Ectodermal cell (in vitro differentiated cells): ENCODE data around the gene CDH22. TPM values are rescaled to one million over a fixed set of nuclear protein-coding genes. Genes with fewer than 3 reads are reported as not detected.

Experiments
- H3K27ac ChIP-seq: 2 replicates; pipeline ENCODE4 v1.7.0; 2013; ENCODE audit warnings: mild to moderate bottlenecking, low read depth, low read length; ENCODE audit not compliant: insufficient read depth, poor library complexity, severe bottlenecking
- H3K27me3 ChIP-seq: 2 replicates; pipeline ENCODE4 v1.7.0; 2013; ENCODE audit warnings: mild to moderate bottlenecking, low read length; ENCODE audit not compliant: insufficient read depth, control insufficient read depth, poor library complexity, severe bottlenecking
- H3K36me3 ChIP-seq: one replicate; pipeline ENCODE4 v1.7.0; 2013; ENCODE audit warnings: low read length; ENCODE audit not compliant: control insufficient read depth, insufficient read depth
- H3K4me1 ChIP-seq: one replicate; pipeline ENCODE4 v1.7.0; 2013; ENCODE audit warnings: low read length; ENCODE audit not compliant: control insufficient read depth, insufficient read depth
- H3K4me3 ChIP-seq: 2 replicates; pipeline ENCODE4 v1.7.0; 2013; ENCODE audit warnings: low read depth, low read length, control low read depth; ENCODE audit not compliant: insufficient read depth
- H3K9me3 ChIP-seq: 2 replicates; pipeline ENCODE4 v1.7.0; 2013; ENCODE audit warnings: mild to moderate bottlenecking, low read length, moderate library complexity; ENCODE audit not compliant: control insufficient read depth
- WGBS, 2 experiments: methylation state at CpG; one replicate each; pipeline ENCODE4 v1.1.7; 2013; ENCODE audit warnings: missing lambda C conversion rate in 2 of 2; 5-methylcytosine and 5-hydroxymethylcytosine counted together
- polyA plus RNA-seq, 4 experiments: library from polyadenylated mRNA; stranded (reverse); fragments of 50-300 nt; gene quantifications; one replicate each; pipeline ENCODE4 v1.2.3, GENCODE V29; 2013

The CDH22 gene
- polyA plus RNA-seq (2013, experiment 1 of 4): 0.19 TPM
- 0.23 TPM for polyA plus RNA-seq (2013, experiment 2 of 4)
- 0.37 TPM for polyA plus RNA-seq (2013, experiment 3 of 4)
- 0.45 TPM for polyA plus RNA-seq (2013, experiment 4 of 4)

- H3K27ac ChIP-seq: no peak within 1 kb of the TSS
- WGBS, 2 experiments: 1 to 2% methylated on average over 74 of the region's 74 CpGs
- H3K36me3 ChIP-seq: no peaks in the 10 kb centered on the region
- peaks cover 95% of the 10 kb centered on the region for H3K27me3 ChIP-seq
- H3K9me3 ChIP-seq: no peaks in the 10 kb centered on the region
- peak within 1 kb of the TSS; percentile 38 for H3K4me3 ChIP-seq
- peaks cover 19% of the 10 kb centered on the region for H3K4me1 ChIP-seq
These were observed at the start of gene CDH22 for GRCh38 chr20:46308258-46309157. Gene CDH22, minus strand, starts transcription at chr20:46308498. Its CDS starts 57,204 bp downstream, at chr20:46251294.

GRCh38 chr20:46357030-46357514 is 48.8 kb upstream of the CDH22 start:
- no peak overlapping the region for H3K27ac ChIP-seq
- no peaks in the 10 kb centered on the region for H3K27me3 ChIP-seq
- H3K4me3 ChIP-seq: no peak overlapping the region
- H3K36me3 ChIP-seq: peaks cover 3% of the 10 kb centered on the region
- WGBS, 2 experiments: 88 to 92% methylated on average over 13 of the region's 13 CpGs
- H3K4me1 ChIP-seq: peaks cover 2% of the 10 kb centered on the region
- no peaks in the 10 kb centered on the region for H3K9me3 ChIP-seq

- 92 to 93% methylated on average over 23 of the region's 23 CpGs for WGBS, 2 experiments
- Histone ChIP-seq H3K27ac (no peak overlapping the region), H3K4me3 (no peak overlapping the region), H3K4me1 (peaks cover 9% of the 10 kb centered on the region), H3K36me3 (peaks cover 3% of the 10 kb centered on the region), H3K27me3 (no peaks in the 10 kb centered on the region), H3K9me3 (no peaks in the 10 kb centered on the region)
These were observed 48.1 kb upstream of the CDH22 start for GRCh38 chr20:46356195-46357029.

- Histone ChIP-seq H3K9me3 (no peaks in the 10 kb centered on the region), H3K4me3 (no peak overlapping the region), H3K4me1 (peaks cover 15% of the 10 kb centered on the region), H3K36me3 (peaks cover 3% of the 10 kb centered on the region), H3K27ac (no peak overlapping the region), H3K27me3 (no peaks in the 10 kb centered on the region)
- 94% methylated on average over 7 of the region's 7 CpGs for WGBS, 2 experiments
These were observed 47.5 kb upstream of the CDH22 start for GRCh38 chr20:46355778-46356177.

- WGBS, 2 experiments: 95 to 96% methylated on average over 20 of the region's 20 CpGs
- H3K4me1 ChIP-seq: peaks cover 21% of the 10 kb centered on the region
- H3K4me3 ChIP-seq: no peak overlapping the region
- H3K36me3 ChIP-seq: peaks cover 3% of the 10 kb centered on the region
- no peaks in the 10 kb centered on the region for H3K9me3 ChIP-seq
- no peak overlapping the region for H3K27ac ChIP-seq
- H3K27me3 ChIP-seq: no peaks in the 10 kb centered on the region
These were observed 46.8 kb upstream of the CDH22 start for GRCh38 chr20:46354920-46355654.

- no peak overlapping the region for H3K27ac ChIP-seq
- 93 to 97% methylated on average over 4 of the region's 4 CpGs for WGBS, 2 experiments
- peaks cover 3% of the 10 kb centered on the region for H3K36me3 ChIP-seq
- no peaks in the 10 kb centered on the region for H3K27me3 ChIP-seq
- H3K9me3 ChIP-seq: no peaks in the 10 kb centered on the region
- H3K4me3 ChIP-seq: no peak overlapping the region
- H3K4me1 ChIP-seq: peaks cover 30% of the 10 kb centered on the region
These were observed 45.9 kb upstream of the CDH22 start for GRCh38 chr20:46354207-46354555.

- 82 to 84% methylated on average over 14 of the region's 14 CpGs for WGBS, 2 experiments
- no peak overlapping the region for H3K27ac ChIP-seq
- H3K27me3 ChIP-seq: no peaks in the 10 kb centered on the region
These were observed 45.4 kb upstream of the CDH22 start for GRCh38 chr20:46353500-46354206.

GRCh38 chr20:46352370-46352938 is 44.2 kb upstream of the CDH22 start:
- Histone ChIP-seq H3K27me3 (no peaks in the 10 kb centered on the region), H3K4me3 (no peak overlapping the region), H3K4me1 (peaks cover 41% of the 10 kb centered on the region), H3K36me3 (peaks cover 3% of the 10 kb centered on the region), H3K27ac (no peak overlapping the region), H3K9me3 (no peaks in the 10 kb centered on the region)
- 92% methylated on average over 18 of the region's 18 CpGs for WGBS, 2 experiments

More at GRCh38 chr20:46353500-46354206, 45.4 kb upstream of the CDH22 start:
- H3K4me1 ChIP-seq: peaks cover 35% of the 10 kb centered on the region
- H3K9me3 ChIP-seq: no peaks in the 10 kb centered on the region
- peaks cover 3% of the 10 kb centered on the region for H3K36me3 ChIP-seq
- H3K4me3 ChIP-seq: no peak overlapping the region
